Testis (tissue), 2 donors: Measurements from ENCODE around the gene PTPRU.

ENCODE experiments used
- CTCF ChIP-seq, 3 experiments: fragments of 450-650 bp in 2 of 3; fragments of 200-600 bp in 1 of 3; sonication (generic) in 1 of 3; IDR thresholded peaks; one replicate each; pipeline ENCODE4 v1.5.1; 2016 to 2019; ENCODE audit warnings: antibody characterized with exemption in 3 of 3, mild to moderate bottlenecking in 2 of 3, moderate library complexity in 1 of 3
- POLR2A ChIP-seq: fragments of 450-650 bp; IDR thresholded peaks from one replicate; pipeline ENCODE4 v1.6.1; 2017; ENCODE audit warnings: antibody characterized with exemption, mild to moderate bottlenecking, moderate library complexity

- TF ChIP-seq CTCF (IDR thresholded peaks at IDR 0.05) (no peak), POLR2A (no peak)
Measured at GRCh38 chr1:29320156-29320940, 84.0 kb downstream of the PTPRU start.
